NCI-H2196 (cell line): ENCODE results near the gene WHRN.

ENCODE experiments used
- DNase-seq: peaks from one replicate; lab custom pipeline; 2025; ENCODE audit not compliant: unreplicated experiment; lab: John Stamatoyannopoulos, UW

WHRN gene

DNA sequence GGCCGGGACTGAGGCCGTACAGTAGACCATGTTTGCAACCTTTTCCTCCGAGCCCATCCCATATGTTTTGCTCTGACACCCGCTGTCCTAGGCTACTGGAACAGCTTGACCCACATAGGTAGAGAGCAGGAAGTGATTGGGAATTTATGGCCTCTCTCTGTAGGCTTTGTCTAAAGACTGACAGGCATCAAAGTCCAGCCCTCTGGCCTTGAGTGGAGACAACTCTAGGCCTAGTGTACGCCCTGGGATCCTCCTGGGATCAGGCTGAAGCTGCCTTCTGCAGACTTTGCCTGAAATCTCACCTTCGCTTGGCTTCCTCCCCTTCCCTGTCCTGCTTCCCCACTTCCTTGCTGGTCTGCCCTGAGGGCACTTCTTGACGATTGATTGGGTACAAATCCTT lies 103.9 kb downstream of the WHRN start:
- no peak for DNase-seq

DNA sequence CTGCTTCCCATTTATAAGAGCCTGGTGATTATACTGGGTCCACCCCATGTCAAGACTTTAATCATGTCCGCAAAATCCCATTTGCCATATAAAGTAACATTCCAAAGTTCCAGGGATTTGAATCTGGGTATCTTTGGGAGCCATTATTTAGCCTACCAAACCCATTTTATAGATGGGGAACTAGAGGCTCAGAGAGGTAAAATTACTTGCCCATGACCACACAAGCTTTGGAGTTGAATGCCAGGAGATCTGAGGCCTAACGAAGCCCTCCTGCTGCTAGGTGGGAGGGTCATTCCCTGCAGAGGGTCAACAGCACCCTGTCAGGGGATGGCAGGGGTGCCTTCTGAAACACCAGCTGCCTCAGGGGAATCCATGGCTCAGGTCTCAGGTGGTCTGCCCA lies 104.5 kb downstream of the WHRN start:
- DNase-seq = no peak

DNA sequence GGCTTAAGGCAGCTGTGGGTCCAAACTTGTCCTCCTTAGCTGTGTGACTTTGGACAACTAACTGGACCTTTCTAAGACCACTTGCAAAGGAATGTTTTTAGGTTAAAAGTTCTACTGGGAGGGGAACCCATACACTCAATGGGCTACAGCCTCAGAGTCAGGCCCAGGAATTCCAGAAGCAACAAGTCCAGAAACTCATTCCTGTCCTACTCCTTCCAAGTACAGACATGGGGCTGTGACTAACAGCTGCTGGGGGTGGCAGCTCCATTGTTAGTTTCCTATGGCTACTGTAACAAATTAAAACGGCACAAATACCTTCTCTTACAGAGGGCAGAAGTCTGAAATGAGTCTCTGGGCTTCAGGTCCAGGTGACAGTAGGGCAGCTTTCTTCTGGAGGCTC lies 105.1 kb downstream of the WHRN start:
- DNase-seq = no peak

DNA sequence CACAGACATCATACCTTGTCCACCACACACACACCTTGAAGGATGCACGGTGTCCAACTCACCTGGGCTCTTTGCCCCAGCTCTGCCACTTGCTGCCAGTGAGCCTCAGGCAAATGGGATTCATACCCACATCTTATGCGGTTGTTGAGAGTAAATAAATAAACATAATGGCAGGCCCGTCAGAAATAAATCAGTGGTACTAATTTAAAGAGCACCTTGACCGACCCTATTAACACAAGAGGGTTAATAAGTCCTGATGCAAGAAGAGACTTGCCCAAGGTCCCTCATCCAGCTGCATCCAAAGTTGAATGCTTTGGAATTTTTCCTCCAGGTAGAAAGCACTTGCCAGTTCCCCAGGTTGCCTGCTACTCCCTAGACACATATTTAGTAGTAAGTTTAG lies 105.9 kb downstream of the WHRN start:
- DNase-seq = no peak

DNA sequence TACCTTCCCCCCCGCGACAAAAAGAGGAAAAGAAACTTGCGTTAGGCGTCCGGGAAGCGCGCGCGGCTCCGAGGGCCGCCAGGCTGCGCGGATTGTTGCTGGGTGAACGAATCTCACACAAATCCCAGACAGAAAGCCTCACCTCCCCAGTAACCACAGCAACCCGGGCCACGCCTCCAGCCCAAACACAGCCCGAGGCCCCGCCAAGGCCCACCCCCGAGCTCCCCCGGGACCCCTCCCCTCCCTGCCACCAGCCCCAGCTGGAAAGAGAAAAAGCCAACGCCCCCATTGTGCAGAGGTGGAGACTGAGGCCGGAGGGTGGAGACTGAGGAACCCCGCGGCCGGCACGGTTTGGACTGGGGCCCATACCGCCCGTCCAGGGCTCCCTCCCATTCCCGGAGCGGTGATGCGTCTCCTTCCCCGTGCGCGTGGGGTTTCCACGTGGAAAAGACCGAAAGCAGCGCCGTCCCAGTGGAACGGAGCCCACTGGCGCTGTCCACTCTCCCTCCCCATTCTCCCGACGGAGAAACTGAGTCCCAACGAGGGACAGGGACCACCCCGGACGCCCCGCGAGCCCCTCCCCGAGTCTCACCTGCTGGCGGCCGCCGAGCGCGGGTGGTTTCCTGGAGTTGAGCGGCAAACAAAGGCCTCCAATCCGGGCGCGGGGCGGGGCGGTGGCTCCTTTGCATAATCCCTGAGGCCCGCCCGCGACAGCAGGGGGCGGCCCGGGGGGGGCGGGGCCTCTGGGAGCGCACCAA lies 107.2 kb downstream of the WHRN start:
- DNase-seq = peak; percentile 94

DNA sequence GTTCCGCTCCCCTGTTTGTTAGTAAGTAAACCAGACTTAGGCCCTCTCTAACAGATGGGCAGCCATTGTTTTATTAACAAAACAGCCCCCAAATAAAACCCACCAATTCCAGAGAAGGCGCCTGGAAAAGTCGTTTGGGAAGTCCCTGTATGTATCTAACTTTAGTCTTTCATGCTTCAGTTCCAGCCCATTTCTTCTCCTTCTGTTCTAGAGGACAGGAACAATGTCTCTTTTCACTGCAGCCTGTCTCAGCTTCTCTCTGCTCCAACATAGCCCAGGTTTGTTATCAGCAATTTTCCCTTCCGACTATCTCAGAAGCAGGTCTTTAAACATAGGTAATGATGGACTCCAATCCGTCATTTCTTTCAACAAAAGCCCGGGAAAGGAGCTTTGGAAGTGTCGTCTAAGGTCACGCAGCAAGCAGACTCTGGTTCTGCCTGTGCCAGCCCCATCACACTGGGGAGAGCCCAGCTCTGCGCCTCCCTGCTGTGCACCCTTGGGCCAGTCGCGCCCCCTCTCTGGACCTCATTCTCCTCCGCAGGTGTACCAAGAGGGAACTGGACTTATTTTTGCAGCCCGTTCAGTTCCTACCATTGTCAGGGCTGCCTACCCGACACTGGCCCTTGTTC lies 107.9 kb downstream of the WHRN start:
- no peak for DNase-seq

DNA sequence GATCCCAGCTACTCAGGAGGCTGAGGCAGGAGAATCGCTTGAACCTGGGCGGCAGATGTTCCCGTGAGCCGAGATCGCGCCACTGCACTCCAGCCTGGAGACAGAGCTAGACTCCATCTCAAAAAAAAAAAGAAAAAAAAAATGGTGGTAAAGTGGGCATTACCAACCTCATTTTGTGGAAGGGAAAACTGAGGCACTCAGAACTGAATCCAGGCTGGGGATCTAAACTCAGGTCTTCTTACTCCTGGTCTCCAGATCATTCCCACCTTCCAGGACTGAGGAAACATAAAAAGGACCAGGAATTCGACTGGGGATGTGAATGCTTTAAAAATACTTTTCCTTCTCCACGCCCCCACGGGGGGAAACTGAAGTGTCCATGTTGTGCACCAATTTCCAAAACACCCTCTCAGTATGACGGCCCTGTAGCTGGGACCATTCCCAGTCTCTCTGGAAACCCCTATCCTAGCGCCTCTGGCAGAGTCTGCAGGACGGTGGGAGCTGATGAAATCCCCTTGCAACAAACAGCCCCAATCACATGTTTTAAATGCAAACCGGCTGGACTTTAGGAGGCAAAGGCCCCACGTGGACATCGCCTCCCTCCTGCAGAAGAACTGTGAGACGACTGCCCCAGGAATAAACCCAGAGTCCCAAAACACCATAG lies 108.6 kb downstream of the WHRN start:
- no peak for DNase-seq

DNA sequence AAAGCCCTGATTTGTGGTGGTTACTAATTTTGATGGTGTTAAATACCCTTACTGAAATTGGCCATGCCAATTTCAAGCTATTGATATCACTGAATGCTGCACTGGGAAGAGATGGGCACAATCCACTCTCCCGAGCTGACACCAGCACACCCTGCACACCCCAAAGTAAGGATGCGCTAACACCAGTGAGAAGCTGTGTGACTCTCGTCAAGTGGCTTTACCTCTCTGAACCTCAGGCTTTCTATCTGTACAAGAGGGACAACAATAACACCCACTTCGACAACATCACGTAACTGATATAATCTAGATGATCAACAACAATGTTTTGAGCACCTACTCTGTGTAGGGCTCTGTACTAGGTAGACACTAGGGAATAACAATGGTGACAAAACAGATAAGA lies 109.5 kb downstream of the WHRN start:
- no peak for DNase-seq

DNA sequence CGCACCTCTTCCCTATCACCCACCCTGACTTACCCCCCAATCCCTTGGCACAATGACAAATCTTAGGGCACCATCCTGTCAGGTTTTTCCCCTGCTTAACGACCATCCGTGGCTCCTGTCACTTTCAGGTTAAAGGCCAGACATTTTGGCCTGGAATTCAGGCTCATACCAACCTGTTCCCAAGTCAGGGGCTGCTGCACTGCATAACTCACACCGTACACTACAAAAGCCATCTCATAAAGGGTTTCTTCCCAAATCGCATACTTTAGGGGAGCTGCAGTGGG lies 110.0 kb downstream of the WHRN start:
- DNase-seq = no peak

DNA sequence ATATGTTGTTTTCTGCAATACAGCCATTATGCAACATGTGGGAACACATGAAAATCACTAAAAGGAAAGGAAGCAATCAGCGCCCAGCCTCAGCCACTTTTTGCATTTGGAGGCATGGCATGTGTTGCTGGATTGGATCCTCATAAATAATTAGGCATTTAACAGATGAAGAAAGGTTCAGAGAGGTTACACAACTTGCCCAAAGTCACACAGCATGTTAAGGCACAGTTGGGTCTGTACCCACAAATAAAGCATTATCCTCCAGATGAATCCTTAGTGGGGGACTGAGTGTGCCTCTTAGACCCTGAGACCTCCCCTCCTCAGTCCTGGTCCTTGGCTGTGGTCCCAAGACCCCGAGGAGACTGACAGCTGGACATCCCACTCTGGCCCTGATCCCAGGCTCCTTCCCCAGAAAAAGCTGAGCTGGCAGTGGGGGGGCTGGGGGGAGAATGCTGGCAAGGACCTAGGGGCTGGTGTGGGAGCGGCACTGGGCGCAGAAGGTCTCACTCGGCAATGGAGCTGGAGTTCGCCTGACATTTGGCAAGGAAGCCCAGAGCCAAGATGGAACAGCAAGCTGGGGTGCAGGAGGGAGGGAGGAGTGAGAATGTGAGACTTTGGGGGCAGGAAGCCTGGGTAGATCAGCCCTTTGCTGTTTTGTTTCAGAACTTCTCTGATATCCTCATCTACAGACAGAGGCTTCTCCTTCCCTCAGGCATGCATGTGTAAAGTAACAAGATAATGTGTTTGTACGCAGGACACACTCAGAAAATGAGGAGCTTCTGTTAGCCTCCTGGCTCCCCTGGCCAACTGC lies 110.5 kb downstream of the WHRN start:
- DNase-seq = no peak

DNA sequence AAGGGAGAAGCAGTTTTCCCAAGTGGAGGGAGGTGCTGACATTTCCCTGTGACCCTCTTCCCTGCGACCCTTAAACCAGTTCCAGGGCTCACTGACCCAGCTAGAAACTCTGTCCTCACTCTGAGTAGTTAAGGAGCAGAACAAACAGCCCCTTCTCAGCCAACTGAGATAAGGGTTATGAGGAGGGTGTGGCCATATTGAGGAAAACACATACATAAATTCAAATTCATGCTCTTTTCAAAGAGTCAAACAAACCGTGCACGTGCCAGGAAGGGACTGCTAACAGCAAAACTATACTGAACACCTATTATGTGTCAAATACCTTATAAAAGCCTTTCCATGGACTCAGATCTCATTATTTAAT lies 112.5 kb downstream of the WHRN start:
- no peak for DNase-seq

DNA sequence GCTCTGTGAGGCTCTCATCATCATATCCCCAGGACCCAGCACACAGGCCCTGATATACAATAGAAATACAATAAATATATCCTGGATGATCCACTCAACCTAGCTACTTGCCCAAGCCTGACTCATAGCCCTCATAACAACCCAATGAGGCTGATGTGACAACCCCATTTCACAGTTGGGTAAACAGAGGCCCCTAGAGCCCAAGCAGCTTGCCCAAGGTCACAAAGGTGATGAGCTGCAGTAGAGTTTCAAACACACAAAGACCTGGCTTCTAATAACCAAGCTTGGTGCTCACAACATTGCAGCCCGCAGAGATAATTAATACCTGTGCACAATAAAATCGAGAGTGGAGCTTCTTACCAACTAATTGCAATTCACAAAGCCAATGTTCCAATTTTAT lies 114.3 kb downstream of the WHRN start:
- no peak for DNase-seq

DNA sequence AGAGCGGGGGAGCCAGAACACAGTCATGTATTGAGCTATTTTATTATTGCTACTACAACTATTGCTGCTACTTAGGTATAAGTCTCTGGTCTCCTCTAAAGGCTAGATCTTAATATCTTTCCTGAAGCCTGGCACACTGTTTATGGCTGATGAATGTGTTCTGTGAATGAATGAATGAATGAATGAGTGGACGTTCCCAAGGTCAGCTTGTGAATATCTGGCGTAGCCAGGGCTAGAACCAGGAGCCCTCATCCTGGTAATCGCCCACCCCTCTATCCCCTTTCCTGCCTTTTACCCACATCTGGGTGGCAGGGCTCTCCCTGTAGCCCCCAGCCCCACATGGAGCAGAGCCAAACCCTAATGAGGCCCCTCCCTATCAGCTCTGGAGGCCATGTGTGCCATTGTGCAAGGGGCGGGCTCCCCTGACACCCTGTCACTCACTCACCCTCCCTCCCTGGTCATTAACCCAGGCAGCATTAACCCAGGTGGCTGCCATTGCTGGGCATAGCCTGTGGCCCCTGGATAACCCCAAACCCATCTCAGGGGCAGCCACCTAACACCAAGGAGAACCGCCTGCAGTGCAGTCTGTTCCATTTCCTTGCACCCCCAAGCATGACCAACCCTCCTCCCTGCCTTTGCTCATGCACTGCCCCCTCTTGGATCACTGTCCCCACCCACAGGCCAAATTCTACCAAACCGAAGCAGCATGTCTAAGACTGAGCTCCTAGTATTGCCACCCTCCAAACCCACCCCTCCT lies 115.5 kb downstream of the WHRN start:
- no peak for DNase-seq

DNA sequence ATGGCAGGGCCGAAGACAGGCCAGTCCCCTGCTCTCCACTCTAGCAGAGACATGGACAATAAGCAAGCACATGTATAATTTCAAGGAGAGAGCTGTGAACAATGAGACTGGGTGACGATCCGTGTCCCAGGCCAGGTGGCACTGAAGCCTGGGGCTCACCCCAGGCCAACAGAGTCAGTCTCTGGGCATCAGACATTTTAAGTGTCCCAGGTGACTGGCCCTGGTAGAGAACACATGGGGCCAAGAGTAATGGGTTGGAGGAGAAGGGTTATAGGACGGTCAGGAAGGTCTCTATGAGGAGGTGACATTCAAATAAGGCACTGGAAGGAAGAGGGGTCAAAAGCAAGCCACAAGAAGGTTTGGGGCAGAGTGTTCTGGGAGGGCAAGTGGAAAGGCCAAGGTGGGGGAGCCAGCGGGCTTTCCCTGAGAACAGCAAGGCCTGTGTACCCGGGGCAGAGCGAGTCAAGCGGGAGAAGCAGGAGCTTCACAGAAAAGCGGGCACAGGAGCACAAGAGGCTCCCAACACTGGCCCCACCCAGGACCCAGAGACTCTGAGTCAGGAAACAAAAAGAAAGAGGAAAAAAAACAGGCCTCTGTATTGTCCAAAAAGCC lies 116.4 kb downstream of the WHRN start:
- no peak for DNase-seq

DNA sequence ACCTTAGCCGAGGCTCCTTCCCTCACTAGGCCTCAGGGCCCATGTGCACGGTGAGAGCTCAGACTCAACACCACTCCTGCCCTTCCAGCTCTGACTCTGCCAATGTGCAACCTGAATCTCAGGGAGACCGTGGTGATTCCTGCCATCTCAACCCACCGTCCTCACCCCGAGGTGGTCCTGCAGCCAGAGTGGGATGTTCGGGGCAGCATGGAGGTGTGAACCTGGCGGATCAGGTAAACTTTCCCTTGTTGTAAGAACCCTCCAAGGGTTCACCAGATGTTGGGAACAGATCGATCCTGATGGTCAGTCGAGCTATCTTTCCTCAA lies 117.0 kb downstream of the WHRN start:
- DNase-seq = no peak

DNA sequence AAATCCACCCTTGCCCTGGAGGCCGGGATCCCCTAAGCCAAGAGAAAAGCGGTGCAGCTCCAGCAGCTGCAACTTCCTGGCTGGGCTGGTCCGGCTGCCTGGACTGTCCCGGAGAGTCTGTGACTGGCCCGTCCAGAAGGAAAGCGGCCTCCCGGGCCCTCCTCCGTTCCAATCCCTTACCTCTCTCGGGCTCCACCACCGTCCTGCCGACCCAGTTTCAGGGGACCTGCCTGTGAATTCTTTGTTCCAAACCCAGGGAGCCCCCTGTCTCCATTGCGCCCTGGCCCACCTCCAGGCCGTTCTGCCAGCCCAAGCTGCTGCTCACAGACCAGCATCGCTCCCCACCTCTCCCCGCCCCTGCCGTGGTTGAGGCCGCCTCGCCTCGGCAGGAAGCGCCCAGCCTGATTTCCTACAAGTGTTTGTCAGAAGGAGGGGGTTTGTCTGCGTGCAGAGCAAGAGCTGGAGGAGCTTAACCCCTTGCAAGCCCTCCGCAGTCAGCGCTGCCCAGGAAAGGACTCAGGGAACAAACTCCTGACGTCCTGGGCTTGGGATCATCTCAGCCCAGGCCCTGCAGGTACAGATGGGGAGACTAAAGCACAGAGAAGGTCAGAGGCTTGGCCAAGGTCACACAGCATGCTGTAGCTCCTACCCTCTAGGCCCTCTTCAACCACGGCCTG lies 117.5 kb downstream of the WHRN start, which contains the start of gene AKNA:
TSS of gene AKNA (minus strand) at position 303 of the 677 bp plus-strand sequence. CDS start 6,649 bp downstream, outside the sequence.
- DNase-seq = no peak

DNA sequence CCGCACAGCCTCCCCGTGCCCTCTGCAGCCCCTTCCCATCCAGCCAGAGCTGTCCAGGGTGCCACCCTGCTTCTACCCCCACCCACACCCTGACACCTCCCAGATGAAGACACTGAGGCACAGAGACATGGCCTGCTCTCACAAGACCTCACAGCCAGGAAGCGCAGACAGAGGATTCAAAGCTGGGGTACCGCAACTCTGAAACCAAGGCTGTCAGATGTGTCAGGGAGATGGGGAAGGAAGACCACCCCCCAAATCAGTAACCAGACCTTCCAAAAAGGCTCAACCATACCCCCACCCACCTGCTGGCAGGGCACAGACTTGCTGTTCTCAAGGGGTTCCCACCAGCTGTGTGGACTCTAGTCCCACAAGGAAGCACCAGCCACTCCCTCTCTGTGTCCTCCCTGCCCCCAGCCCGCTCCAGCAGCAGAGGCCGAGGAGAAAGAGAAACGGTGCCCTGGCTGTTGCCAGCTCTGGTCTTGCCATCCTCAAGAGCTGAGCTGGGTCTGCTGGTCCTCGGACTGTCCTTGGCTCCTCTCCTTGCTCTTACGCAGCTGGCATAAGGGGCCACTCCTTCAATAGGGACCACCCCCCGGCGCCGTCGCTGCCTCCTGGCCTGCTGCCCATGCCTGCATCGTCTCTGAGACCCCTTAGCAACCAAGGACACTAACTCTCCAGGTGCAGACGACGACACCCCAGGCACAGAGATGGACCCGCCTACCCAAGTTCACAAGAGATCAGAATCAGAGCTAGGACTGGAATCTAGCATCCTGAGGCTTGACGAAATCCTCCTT lies 118.2 kb downstream of the WHRN start:
- no peak for DNase-seq

DNA sequence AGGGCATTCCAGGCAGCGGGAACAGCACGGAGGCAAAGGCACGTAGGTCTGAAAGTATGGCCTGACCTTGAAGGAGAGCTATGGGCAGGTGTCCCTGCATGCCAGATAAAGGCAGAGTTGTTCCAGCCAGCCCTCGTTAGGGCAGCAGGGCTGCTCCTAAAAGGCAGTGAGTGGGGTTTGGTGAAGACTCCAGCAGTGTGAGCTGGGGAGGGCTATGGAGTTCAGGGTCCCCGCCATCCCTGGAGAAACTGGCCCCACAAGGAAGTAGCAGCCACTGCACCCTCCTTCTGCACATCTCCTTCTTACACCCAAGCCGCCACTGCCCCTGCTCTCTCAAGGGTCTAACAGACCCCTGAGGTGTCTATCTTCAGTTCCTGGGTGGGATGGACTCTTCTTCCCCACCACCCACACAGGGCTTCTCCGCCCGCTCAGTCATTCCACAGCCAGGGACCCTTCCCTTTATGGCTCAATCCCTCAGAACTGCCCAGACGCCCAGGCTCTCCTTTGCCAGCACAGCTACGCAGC lies 118.8 kb downstream of the WHRN start:
- no peak for DNase-seq
